ENCODE measurements around the gene MPDZ.
"Not testable (repeated sequence)": the region's sequence is repeated elsewhere in the genome, so short reads cannot be mapped to it uniquely, and the experiment has no call there.

- not testable (repeated sequence) for TF ChIP-seq CTCF (IDR thresholded peaks at IDR 0.05; ENCODE audit: insufficient read depth, low read length); GABPA (IDR thresholded peaks at IDR 0.05; ENCODE audit: low read depth); POLR2AphosphoS5 (IDR thresholded peaks at IDR 0.05; ENCODE audit: low read depth); REST (IDR thresholded peaks at IDR 0.05; ENCODE audit: insufficient replicate concordance, low read depth)
Measured at GRCh38 chr9:13222733-13223132, 56.8 kb downstream of the MPDZ start.

Measured in HL-60 (cell line).